WI38 (cell line): ENCODE data around the gene GLYR1.

ENCODE experiments used
- H3K4me3 ChIP-seq: 2 replicates; pipeline ENCODE4 v1.5.1; 2011; ENCODE audit warnings: low read depth, mild to moderate bottlenecking, control low read depth, low read length
- CTCF ChIP-seq: IDR thresholded peaks from 2 replicates; pipeline ENCODE4 v1.5.1; 2012; ENCODE audit warnings: low read depth, mild to moderate bottlenecking, control low read depth, low read length

Gene GLYR1

GRCh38 chr16:4754865-4755264 lies 92.2 kb downstream of the GLYR1 start:
- TF ChIP-seq CTCF = no peak
- H3K4me3 ChIP-seq = no peak overlapping the region

GRCh38 chr16:4753227-4753626 lies 93.9 kb downstream of the GLYR1 start:
- no peak overlapping the region for H3K4me3 ChIP-seq
- TF ChIP-seq CTCF = no peak
